SK-N-SH (cell line): ENCODE data around the gene BRD7.

Experiments
- EZH2phosphoT487 ChIP-seq: fragments of 200-600 bp; sonication (generic); IDR thresholded peaks from 2 replicates; pipeline ENCODE4 v1.6.1; 2017; ENCODE audit warnings: low read depth, mixed run types, mild to moderate bottlenecking, antibody characterized with exemption, moderate library complexity, borderline replicate concordance
- MEF2A ChIP-seq: IDR thresholded peaks from 2 replicates; pipeline ENCODE4 v1.4.0; 2012; ENCODE audit warnings: low read depth, borderline replicate concordance
- POLR2AphosphoS5 ChIP-seq: IDR thresholded peaks from 2 replicates; pipeline ENCODE4 v1.6.1; 2012; ENCODE audit warnings: low read depth, low read length
- RAD21 ChIP-seq: IDR thresholded peaks from 2 replicates; pipeline ENCODE4 v1.6.1; 2012; ENCODE audit warnings: mild to moderate bottlenecking, low read length
- SIN3A ChIP-seq: IDR thresholded peaks from 2 replicates; pipeline ENCODE4 v1.6.1; 2012; ENCODE audit warnings: low read depth, mild to moderate bottlenecking, low read length, moderate library complexity, borderline replicate concordance
- TAF1 ChIP-seq: IDR thresholded peaks from 2 replicates; pipeline ENCODE4 v1.6.1; 2012; ENCODE audit warnings: low read depth, mild to moderate bottlenecking, low read length, moderate library complexity, borderline replicate concordance
- TF ChIP-seq, protein P1 (sequence below): fragments of 200-600 bp; sonication (generic); IDR thresholded peaks from 2 replicates; pipeline ENCODE4 v1.6.1; 2017; ENCODE audit warnings: antibody characterized with exemption, mild to moderate bottlenecking, moderate library complexity
- TF ChIP-seq, protein P2 (sequence below): IDR thresholded peaks from 2 replicates; pipeline ENCODE4 v1.4.0; 2012; ENCODE audit warnings: low read depth, borderline replicate concordance
- TF ChIP-seq, protein P3 (sequence below): IDR thresholded peaks from 2 replicates; pipeline ENCODE4 v1.6.1; 2012; ENCODE audit warnings: mild to moderate bottlenecking, low read depth, low read length, moderate library complexity

- TF ChIP-seq POLR2AphosphoS5 (no peak), RAD21 (no peak), TAF1 (no peak), SIN3A (no peak), EZH2phosphoT487 (no peak), MEF2A (no peak)
- TF ChIP-seq, protein P1, sequence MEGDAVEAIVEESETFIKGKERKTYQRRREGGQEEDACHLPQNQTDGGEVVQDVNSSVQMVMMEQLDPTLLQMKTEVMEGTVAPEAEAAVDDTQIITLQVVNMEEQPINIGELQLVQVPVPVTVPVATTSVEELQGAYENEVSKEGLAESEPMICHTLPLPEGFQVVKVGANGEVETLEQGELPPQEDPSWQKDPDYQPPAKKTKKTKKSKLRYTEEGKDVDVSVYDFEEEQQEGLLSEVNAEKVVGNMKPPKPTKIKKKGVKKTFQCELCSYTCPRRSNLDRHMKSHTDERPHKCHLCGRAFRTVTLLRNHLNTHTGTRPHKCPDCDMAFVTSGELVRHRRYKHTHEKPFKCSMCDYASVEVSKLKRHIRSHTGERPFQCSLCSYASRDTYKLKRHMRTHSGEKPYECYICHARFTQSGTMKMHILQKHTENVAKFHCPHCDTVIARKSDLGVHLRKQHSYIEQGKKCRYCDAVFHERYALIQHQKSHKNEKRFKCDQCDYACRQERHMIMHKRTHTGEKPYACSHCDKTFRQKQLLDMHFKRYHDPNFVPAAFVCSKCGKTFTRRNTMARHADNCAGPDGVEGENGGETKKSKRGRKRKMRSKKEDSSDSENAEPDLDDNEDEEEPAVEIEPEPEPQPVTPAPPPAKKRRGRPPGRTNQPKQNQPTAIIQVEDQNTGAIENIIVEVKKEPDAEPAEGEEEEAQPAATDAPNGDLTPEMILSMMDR: no peak
- TF ChIP-seq, protein P2, sequence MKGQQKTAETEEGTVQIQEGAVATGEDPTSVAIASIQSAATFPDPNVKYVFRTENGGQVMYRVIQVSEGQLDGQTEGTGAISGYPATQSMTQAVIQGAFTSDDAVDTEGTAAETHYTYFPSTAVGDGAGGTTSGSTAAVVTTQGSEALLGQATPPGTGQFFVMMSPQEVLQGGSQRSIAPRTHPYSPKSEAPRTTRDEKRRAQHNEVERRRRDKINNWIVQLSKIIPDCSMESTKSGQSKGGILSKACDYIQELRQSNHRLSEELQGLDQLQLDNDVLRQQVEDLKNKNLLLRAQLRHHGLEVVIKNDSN: no peak
- TF ChIP-seq, protein P3, sequence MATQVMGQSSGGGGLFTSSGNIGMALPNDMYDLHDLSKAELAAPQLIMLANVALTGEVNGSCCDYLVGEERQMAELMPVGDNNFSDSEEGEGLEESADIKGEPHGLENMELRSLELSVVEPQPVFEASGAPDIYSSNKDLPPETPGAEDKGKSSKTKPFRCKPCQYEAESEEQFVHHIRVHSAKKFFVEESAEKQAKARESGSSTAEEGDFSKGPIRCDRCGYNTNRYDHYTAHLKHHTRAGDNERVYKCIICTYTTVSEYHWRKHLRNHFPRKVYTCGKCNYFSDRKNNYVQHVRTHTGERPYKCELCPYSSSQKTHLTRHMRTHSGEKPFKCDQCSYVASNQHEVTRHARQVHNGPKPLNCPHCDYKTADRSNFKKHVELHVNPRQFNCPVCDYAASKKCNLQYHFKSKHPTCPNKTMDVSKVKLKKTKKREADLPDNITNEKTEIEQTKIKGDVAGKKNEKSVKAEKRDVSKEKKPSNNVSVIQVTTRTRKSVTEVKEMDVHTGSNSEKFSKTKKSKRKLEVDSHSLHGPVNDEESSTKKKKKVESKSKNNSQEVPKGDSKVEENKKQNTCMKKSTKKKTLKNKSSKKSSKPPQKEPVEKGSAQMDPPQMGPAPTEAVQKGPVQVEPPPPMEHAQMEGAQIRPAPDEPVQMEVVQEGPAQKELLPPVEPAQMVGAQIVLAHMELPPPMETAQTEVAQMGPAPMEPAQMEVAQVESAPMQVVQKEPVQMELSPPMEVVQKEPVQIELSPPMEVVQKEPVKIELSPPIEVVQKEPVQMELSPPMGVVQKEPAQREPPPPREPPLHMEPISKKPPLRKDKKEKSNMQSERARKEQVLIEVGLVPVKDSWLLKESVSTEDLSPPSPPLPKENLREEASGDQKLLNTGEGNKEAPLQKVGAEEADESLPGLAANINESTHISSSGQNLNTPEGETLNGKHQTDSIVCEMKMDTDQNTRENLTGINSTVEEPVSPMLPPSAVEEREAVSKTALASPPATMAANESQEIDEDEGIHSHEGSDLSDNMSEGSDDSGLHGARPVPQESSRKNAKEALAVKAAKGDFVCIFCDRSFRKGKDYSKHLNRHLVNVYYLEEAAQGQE: no peak
These were observed 48.5 kb downstream of the BRD7 start for GRCh38 chr16:50320310-50320709.
